Measurements from ENCODE around the gene MAD1L1. TPM values are rescaled to one million over a fixed set of nuclear protein-coding genes. Genes with fewer than 3 reads are reported as not detected.

The MAD1L1 gene
- total and polyA plus RNA-seq, 8 donors = 12.8 to 469 (median 27.3) TPM

GRCh38 chr7:2256306-2257045, 23.7 kb upstream of the MAD1L1 start:
- Histone ChIP-seq H3K36me3 (peaks cover 21 to 61% (median 55%) of the 10 kb centered on the region in 4 donors), H3K4me1 (no peaks in the 10 kb centered on the region), H3K27me3 (no peaks in the 10 kb centered on the region), H3K9me3 (no peaks in the 10 kb centered on the region), H3K4me3 (no peak overlapping the region), H3K27ac (no peak overlapping the region)
- WGBS, 5 donors = 94 to 96% (median 95%) methylated on average over 41 to 44 of the region's 44 CpGs
- intact Hi-C loops (cut with DNase I; ENCODE audit: low total_unique reads) = no loop called here
- TF ChIP-seq CTCF (IDR thresholded peaks at IDR 0.05) (no peak), EP300 (IDR thresholded peaks at IDR 0.05) (no peak), POLR2AphosphoS5 (IDR thresholded peaks at IDR 0.05) (no peak), POLR2A (IDR thresholded peaks at IDR 0.05) (no peak)
- DNase-seq = no peak

GRCh38 chr7:2255145-2256139, 22.7 kb upstream of the MAD1L1 start:
- intact Hi-C loops (cut with DNase I; ENCODE audit: low total_unique reads) = no loop called here
- H3K36me3 ChIP-seq = peaks cover 17 to 64% (median 56%) of the 10 kb centered on the region in 4 donors

DNA sequence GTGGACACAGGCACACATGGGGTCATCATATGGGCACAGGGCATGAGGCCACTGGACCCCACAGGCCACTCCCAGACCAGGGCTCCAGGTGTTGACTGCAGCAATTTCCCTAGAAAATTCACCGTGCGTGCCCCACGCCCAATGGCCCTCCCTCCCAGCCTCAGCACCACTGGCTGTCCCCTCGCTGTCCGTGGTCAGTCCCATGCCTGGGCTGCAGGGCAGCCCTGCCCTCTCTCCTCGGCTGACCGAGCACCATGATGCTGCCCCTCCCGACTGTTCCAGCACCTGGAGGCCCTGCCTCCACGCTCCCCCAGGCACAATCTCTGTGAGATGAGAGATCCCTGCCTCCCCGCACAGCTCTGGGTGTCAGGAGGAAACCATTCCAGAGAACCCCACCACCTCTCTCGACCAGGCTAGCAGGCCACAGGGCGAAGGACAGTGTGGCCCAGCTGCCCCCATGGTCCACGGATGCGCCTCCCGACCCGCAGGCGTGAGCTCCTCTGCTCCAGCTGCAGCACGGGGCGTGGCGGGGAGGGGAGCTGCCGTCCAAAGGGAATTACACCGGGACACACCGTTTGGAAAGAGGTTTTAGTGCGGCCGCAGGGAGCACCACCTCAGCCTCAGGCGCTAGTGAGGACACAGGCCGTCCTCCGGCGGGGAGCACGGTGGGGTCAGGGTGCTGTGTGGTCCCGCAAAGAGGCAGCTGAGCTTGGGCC, 21.8 kb upstream of the MAD1L1 start:
- Histone ChIP-seq H3K9me3 (no peaks in the 10 kb centered on the region), H3K4me3 (no peak overlapping the region), H3K4me1 (peaks cover 0 to 2% (median 0%) of the 10 kb centered on the region in 4 donors), H3K27me3 (no peaks in the 10 kb centered on the region), H3K27ac (no peak overlapping the region), H3K36me3 (peaks cover 16 to 64% (median 54%) of the 10 kb centered on the region in 4 donors)
- WGBS, 5 donors = 89 to 96% (median 93%) methylated on average over 27 to 31 of the region's 31 CpGs
- intact Hi-C loops (cut with DNase I; ENCODE audit: low total_unique reads) = no loop called here
- TF ChIP-seq POLR2A (IDR thresholded peaks at IDR 0.05) (no peak), EP300 (IDR thresholded peaks at IDR 0.05) (no peak), CTCF (IDR thresholded peaks at IDR 0.05) (no peak), POLR2AphosphoS5 (IDR thresholded peaks at IDR 0.05) (no peak)
- DNase-seq = no peak

More at GRCh38 chr7:2255145-2256139, 22.7 kb upstream of the MAD1L1 start:
- no peak for DNase-seq
- Histone ChIP-seq H3K4me3 (no peak overlapping the region), H3K4me1 (no peaks in the 10 kb centered on the region), H3K27me3 (no peaks in the 10 kb centered on the region), H3K27ac (no peak overlapping the region), H3K9me3 (no peaks in the 10 kb centered on the region)
- TF ChIP-seq CTCF (IDR thresholded peaks at IDR 0.05) (no peak), POLR2A (IDR thresholded peaks at IDR 0.05) (no peak), POLR2AphosphoS5 (IDR thresholded peaks at IDR 0.05) (no peak), EP300 (IDR thresholded peaks at IDR 0.05) (no peak)
- WGBS, 5 donors = 86 to 91% (median 88%) methylated on average over 30 to 33 of the region's 33 CpGs
